ENCODE data around the gene MUC15.

MUC15 gene, protein sequence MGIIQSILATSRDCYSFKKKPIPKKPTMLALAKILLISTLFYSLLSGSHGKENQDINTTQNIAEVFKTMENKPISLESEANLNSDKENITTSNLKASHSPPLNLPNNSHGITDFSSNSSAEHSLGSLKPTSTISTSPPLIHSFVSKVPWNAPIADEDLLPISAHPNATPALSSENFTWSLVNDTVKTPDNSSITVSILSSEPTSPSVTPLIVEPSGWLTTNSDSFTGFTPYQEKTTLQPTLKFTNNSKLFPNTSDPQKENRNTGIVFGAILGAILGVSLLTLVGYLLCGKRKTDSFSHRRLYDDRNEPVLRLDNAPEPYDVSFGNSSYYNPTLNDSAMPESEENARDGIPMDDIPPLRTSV

GRCh38 chr11:26571861-26572654, at the start of gene MUC15:
Gene MUC15, minus strand, starts transcription at chr11:26572263. Its CDS starts 5,169 bp downstream, at chr11:26567094.
- no peak for TF ChIP-seq CTCF (IDR thresholded peaks at IDR 0.05; ENCODE audit: borderline replicate concordance, insufficient read depth, low read depth, low read length)
- no peak within 1 kb of the TSS for H3K4me3 ChIP-seq (ENCODE audit: low read depth, low read length)

DNA sequence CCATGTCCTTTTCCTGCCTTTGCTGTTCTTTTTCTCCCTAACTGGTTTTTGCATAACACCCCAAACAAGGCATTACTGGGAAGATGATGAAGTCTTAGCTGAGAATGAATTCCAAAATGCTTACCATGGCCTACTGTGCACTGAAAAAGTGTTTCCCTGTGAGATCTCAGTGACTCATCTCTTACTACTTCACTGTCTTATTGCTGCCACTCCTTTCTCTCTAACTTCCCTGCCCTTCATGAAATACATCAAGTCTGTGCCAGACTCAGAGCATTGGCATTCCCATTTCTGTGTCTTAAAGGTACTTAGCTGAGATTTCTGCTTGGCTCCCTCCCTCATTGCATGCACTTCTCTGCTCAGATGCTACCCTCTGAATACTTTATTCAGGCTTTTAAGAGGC, 49.1 kb upstream of the MUC15 start:
- no peak overlapping the region for H3K4me3 ChIP-seq (ENCODE audit: low read depth, low read length)
- no peak for TF ChIP-seq CTCF (IDR thresholded peaks at IDR 0.05; ENCODE audit: borderline replicate concordance, insufficient read depth, low read depth, low read length)

GRCh38 chr11:26620282-26621045, 48.4 kb upstream of the MUC15 start:
- TF ChIP-seq CTCF (IDR thresholded peaks at IDR 0.05; ENCODE audit: borderline replicate concordance, insufficient read depth, low read depth, low read length) = no peak

DNA sequence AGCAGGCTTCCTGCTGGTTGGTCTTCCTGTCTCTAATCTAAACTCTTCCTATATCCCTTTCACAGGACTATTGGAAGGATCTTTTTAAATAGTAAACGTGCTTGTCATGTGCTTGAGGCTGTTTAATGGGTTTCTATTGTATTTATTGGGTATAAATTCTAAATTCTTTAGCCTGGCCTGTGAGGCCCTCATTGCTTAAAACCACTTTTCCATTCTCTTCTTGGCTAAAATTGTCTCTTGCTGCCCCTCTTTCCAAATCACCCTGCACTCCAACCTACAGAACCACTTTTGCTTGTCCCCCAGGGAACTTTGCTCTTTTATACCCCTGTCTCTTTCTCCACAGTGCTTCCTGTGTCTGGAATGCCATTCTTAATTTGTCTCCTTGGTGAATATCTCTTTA, 46.4 kb upstream of the MUC15 start:
- no peak for TF ChIP-seq CTCF (IDR thresholded peaks at IDR 0.05; ENCODE audit: borderline replicate concordance, insufficient read depth, low read depth, low read length)
- no peak overlapping the region for H3K4me3 ChIP-seq (ENCODE audit: low read depth, low read length)

More at GRCh38 chr11:26620282-26621045, 48.4 kb upstream of the MUC15 start:
- no peak overlapping the region for H3K4me3 ChIP-seq (ENCODE audit: low read depth, low read length)

DNA sequence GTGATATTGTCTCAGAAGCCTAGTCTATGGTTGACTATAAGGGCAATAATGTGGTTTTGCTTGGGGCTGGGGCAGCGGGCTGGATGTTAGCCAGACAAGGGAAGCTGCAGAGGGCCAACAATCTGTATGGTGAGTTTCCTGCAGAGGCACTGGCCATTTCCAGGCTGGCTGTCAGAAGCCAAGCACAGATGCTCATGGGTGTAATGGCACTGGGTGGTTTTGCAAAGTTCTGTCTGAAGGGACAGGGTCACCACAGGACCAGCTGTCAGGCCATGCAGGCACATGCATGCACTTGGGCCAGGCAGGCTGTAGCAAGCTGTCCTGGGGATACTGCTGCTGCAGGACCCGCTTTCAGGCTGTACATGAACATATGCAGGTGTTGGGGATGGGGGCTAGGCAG, 41.7 kb upstream of the MUC15 start:
- H3K4me3 ChIP-seq (ENCODE audit: low read depth, low read length) = no peak overlapping the region
- TF ChIP-seq CTCF (IDR thresholded peaks at IDR 0.05; ENCODE audit: borderline replicate concordance, insufficient read depth, low read depth, low read length) = no peak

GRCh38 chr11:26608507-26609146, 36.6 kb upstream of the MUC15 start:
- TF ChIP-seq CTCF (IDR thresholded peaks at IDR 0.05; ENCODE audit: borderline replicate concordance, insufficient read depth, low read depth, low read length) = no peak
- no peak overlapping the region for H3K4me3 ChIP-seq (ENCODE audit: low read depth, low read length)

All from GM12875 (cell line).